H1 (cell line): ENCODE measurements around the gene ADSS1.

Source experiments
- ASH2L ChIP-seq: fragments of 200-600, 300-600 bp; sonication (generic); IDR thresholded peaks from one replicate; pipeline ENCODE4 v1.7.1; 2017; ENCODE audit warnings: low read length
- CTCF ChIP-seq, 3 experiments: IDR thresholded peaks; 1 replicate in 2 of 3; 2 replicates in 1 of 3; pipeline versions ENCODE4 v1.5.1 to v1.6.1; 2011; ENCODE audit warnings: low read length in 3 of 3, mild to moderate bottlenecking in 3 of 3, inconsistent platforms in 2 of 3, low read depth in 1 of 3, moderate library complexity in 1 of 3; ENCODE audit not compliant: insufficient read depth in 1 of 3; ENCODE audit errors: control extremely low read depth in 1 of 3
- EGR1 ChIP-seq: IDR thresholded peaks from 2 replicates; pipeline ENCODE4 v1.6.1; 2011; ENCODE audit warnings: low read depth, low read length, borderline replicate concordance
- EP300 ChIP-seq, 2 experiments: IDR thresholded peaks; 1 replicate in 1 of 2; 2 replicates in 1 of 2; pipeline ENCODE4 v1.6.1; 2011 to 2012; ENCODE audit warnings: low read depth in 2 of 2, low read length in 2 of 2, mild to moderate bottlenecking in 2 of 2, borderline replicate concordance in 1 of 2, inconsistent platforms in 1 of 2, moderate library complexity in 1 of 2
- GABPA ChIP-seq: IDR thresholded peaks from 2 replicates; pipeline ENCODE4 v1.6.1; 2011; ENCODE audit warnings: mild to moderate bottlenecking, low read length, moderate library complexity, borderline replicate concordance; ENCODE audit not compliant: insufficient read depth
- GTF2F1 ChIP-seq: IDR thresholded peaks from 2 replicates; pipeline ENCODE4 v1.6.1; 2012; ENCODE audit warnings: low read depth, low read length, improper control_type of control experiment, borderline replicate concordance
- HDAC6 ChIP-seq: IDR thresholded peaks from one replicate; pipeline ENCODE4 v1.7.1; 2012; ENCODE audit warnings: low read depth, mild to moderate bottlenecking, inconsistent platforms, low read length, moderate library complexity
- JUND ChIP-seq: IDR thresholded peaks from 2 replicates; pipeline ENCODE4 v1.6.1; 2011; ENCODE audit warnings: mild to moderate bottlenecking, improper control_type of control experiment, low read length
- MAX ChIP-seq: IDR thresholded peaks from 2 replicates; pipeline ENCODE4 v1.6.1; 2012; ENCODE audit warnings: inconsistent platforms
- POLR2AphosphoS5 ChIP-seq: IDR thresholded peaks from 2 replicates; pipeline ENCODE4 v1.6.1; 2011; ENCODE audit warnings: low read depth, low read length
- SIX5 ChIP-seq: IDR thresholded peaks from 2 replicates; pipeline ENCODE4 v1.6.1; 2011; ENCODE audit warnings: mild to moderate bottlenecking, low read depth, low read length
- SP1 ChIP-seq: IDR thresholded peaks from 2 replicates; pipeline ENCODE4 v1.6.1; 2011; ENCODE audit warnings: low read depth, low read length

GRCh38 chr14:104775073-104775489 is 51.1 kb downstream of the ADSS1 start:
- no peak for TF ChIP-seq CTCF (IDR thresholded peaks at IDR 0.05; ENCODE audit: control extremely low read depth in 1 of 3, insufficient read depth in 1 of 3, low read depth in 1 of 3, low read length in 3 of 3)
- TF ChIP-seq ASH2L, result no peak
- TF ChIP-seq MAX, result no peak
- TF ChIP-seq HDAC6, result no peak
- no peak for TF ChIP-seq EGR1
- TF ChIP-seq POLR2AphosphoS5, result no peak
- no peak for TF ChIP-seq GABPA
- TF ChIP-seq SP1, result no peak
- TF ChIP-seq EP300 (IDR thresholded peaks at IDR 0.05; ENCODE audit: borderline replicate concordance in 1 of 2, low read depth in 2 of 2, low read length in 2 of 2), result no peak
- no peak for TF ChIP-seq JUND
- TF ChIP-seq SIX5, result no peak
- no peak for TF ChIP-seq GTF2F1
